GM19467 (cell line): ENCODE results near the gene VAV1.
A peak's percentile ranks its signal among the peaks of the same experiment; 100 is the strongest.
"Not testable (repeated sequence)": the region's sequence is repeated elsewhere in the genome, so short reads cannot be mapped to it uniquely, and the experiment has no call there.

Experiments
- ATAC-seq: cut with Tn5 transposase; IDR thresholded peaks from one replicate; pipeline ENCODE4 v1.9.1; 2021; ENCODE audit warnings: mild to moderate bottlenecking, moderate library complexity; ENCODE audit not compliant: unreplicated experiment

The VAV1 gene

GRCh38 chr19:6842871-6843607 is 70.5 kb downstream of the VAV1 start:
- ATAC-seq: no peak

- no peak for ATAC-seq
These were observed 75.3 kb downstream of the VAV1 start for GRCh38 chr19:6847828-6848200.

- ATAC-seq: no peak
These were observed 76.5 kb downstream of the VAV1 start for GRCh38 chr19:6848986-6849385.

GRCh38 chr19:6849876-6850275 is 77.4 kb downstream of the VAV1 start:
- no peak for ATAC-seq

- ATAC-seq: no peak
These were observed 78.9 kb downstream of the VAV1 start for GRCh38 chr19:6851359-6851758.

- no peak for ATAC-seq
These were observed 79.5 kb downstream of the VAV1 start for GRCh38 chr19:6852001-6852400.

GRCh38 chr19:6853868-6854267 is 81.4 kb downstream of the VAV1 start:
- ATAC-seq: no peak

GRCh38 chr19:6854758-6855157 is 82.2 kb downstream of the VAV1 start:
- no peak for ATAC-seq

GRCh38 chr19:6856749-6857372 is 84.4 kb downstream of the VAV1 start:
- no peak for ATAC-seq

GRCh38 chr19:6861683-6862286 is 89.3 kb downstream of the VAV1 start:
- no peak for ATAC-seq

GRCh38 chr19:6862673-6863078 is 90.2 kb downstream of the VAV1 start:
- ATAC-seq: peak; percentile 63

GRCh38 chr19:6864325-6864940 is 91.9 kb downstream of the VAV1 start:
- ATAC-seq: no peak

- ATAC-seq: no peak
These were observed 93.3 kb downstream of the VAV1 start for GRCh38 chr19:6865849-6866248.

- ATAC-seq: no peak
These were observed 94.2 kb downstream of the VAV1 start for GRCh38 chr19:6866741-6867151.

GRCh38 chr19:6868351-6868750 is 95.8 kb downstream of the VAV1 start:
- no peak for ATAC-seq

GRCh38 chr19:6869151-6869882 is 96.8 kb downstream of the VAV1 start:
- not testable (repeated sequence) for ATAC-seq

GRCh38 chr19:6873708-6874431 is 101.4 kb downstream of the VAV1 start:
- no peak for ATAC-seq

GRCh38 chr19:6875218-6875617 is 102.7 kb downstream of the VAV1 start:
- no peak for ATAC-seq

GRCh38 chr19:6876748-6877147 is 104.2 kb downstream of the VAV1 start:
- no peak for ATAC-seq

GRCh38 chr19:6877766-6878165 is 105.3 kb downstream of the VAV1 start:
- ATAC-seq: no peak
